Stimulated activated CD4-positive, alpha-beta T cell treated with anti-CD3 and anti-CD28 coated beads, Interleukin-12 subunit alpha, Interleukin-12 subunit beta, amount 100 ng/mL, for 4 hours (primary cell): Measurements from ENCODE around the gene TXNRD1.
"Not testable (repeated sequence)": the region's sequence is repeated elsewhere in the genome, so short reads cannot be mapped to it uniquely, and the experiment has no call there.

Source experiments
- DNase-seq: peaks from one replicate; pipeline ENCODE4 v3.0.0-alpha.2; 2020

Gene TXNRD1

GRCh38 chr12:104306943-104307654, 91.5 kb downstream of the TXNRD1 start:
- no peak for DNase-seq

- DNase-seq, result no peak
These were observed 92.0 kb downstream of the TXNRD1 start for GRCh38 chr12:104307655-104308000.

GRCh38 chr12:104309446-104309993, 93.9 kb downstream of the TXNRD1 start:
- DNase-seq, result no peak

- DNase-seq, result no peak
These were observed 95.4 kb downstream of the TXNRD1 start for GRCh38 chr12:104310751-104311633.

GRCh38 chr12:104312202-104312601, 96.6 kb downstream of the TXNRD1 start:
- DNase-seq, result no peak

- no peak for DNase-seq
These were observed 97.1 kb downstream of the TXNRD1 start for GRCh38 chr12:104312654-104313053.

- DNase-seq, result no peak
These were observed 98.1 kb downstream of the TXNRD1 start for GRCh38 chr12:104313568-104314241.

GRCh38 chr12:104314242-104314614, 98.6 kb downstream of the TXNRD1 start:
- no peak for DNase-seq

- no peak for DNase-seq
These were observed 100.0 kb downstream of the TXNRD1 start for GRCh38 chr12:104315326-104316224.

- no peak for DNase-seq
These were observed 101.4 kb downstream of the TXNRD1 start for GRCh38 chr12:104316936-104317335.

GRCh38 chr12:104317538-104318210, 102.1 kb downstream of the TXNRD1 start:
- no peak for DNase-seq

- no peak for DNase-seq
These were observed 103.4 kb downstream of the TXNRD1 start for GRCh38 chr12:104319028-104319427.

GRCh38 chr12:104319918-104320626, 104.5 kb downstream of the TXNRD1 start:
- no peak for DNase-seq

GRCh38 chr12:104320627-104321024, 105.0 kb downstream of the TXNRD1 start:
- no peak for DNase-seq

GRCh38 chr12:104321949-104322348, 106.4 kb downstream of the TXNRD1 start:
- DNase-seq, result no peak

GRCh38 chr12:104322533-104322932, 107.0 kb downstream of the TXNRD1 start:
- not testable (repeated sequence) for DNase-seq

- no peak for DNase-seq
These were observed 108.3 kb downstream of the TXNRD1 start for GRCh38 chr12:104323899-104324298.

GRCh38 chr12:104328278-104328677, 112.7 kb downstream of the TXNRD1 start:
- DNase-seq, result not testable (repeated sequence)

GRCh38 chr12:104328790-104329189, 113.2 kb downstream of the TXNRD1 start:
- DNase-seq, result no peak

GRCh38 chr12:104329707-104330532, 114.3 kb downstream of the TXNRD1 start:
- DNase-seq, result no peak
